Astrocyte (in vitro differentiated cells and primary cell): ENCODE measurements around the gene POLN. TPM values are rescaled to one million over a fixed set of nuclear protein-coding genes. Genes with fewer than 3 reads are reported as not detected.

Experiments
- DNase-seq: peaks from one replicate; pipeline ENCODE4 v3.0.0-alpha.2; 2010; ENCODE audit warnings: low read depth
- FAIRE-seq: peaks from 2 replicates; lab custom pipeline; 2011; peaks lifted over from hg19 to GRCh38; lab: Jason Lieb, UNC
- H2AFZ ChIP-seq: 2 replicates; pipeline ENCODE4 v1.6.0; 2012; ENCODE audit warnings: low read depth, low read length, inconsistent platforms
- H3K27ac ChIP-seq: 2 replicates; pipeline ENCODE4 v1.5.1; 2011; ENCODE audit warnings: low read depth, low read length, inconsistent platforms
- H3K27me3 ChIP-seq: 2 replicates; pipeline ENCODE4 v1.6.0; 2011; ENCODE audit warnings: low read length, inconsistent platforms; ENCODE audit not compliant: insufficient read depth
- H3K36me3 ChIP-seq: 2 replicates; pipeline ENCODE4 v1.5.1; 2011; ENCODE audit warnings: low read length, inconsistent platforms; ENCODE audit not compliant: insufficient read depth
- H3K4me1 ChIP-seq: 2 replicates; pipeline ENCODE4 v1.5.1; 2011; ENCODE audit warnings: low read length, inconsistent platforms; ENCODE audit not compliant: insufficient read depth
- H3K4me2 ChIP-seq: 2 replicates; pipeline ENCODE4 v1.6.0; 2012; ENCODE audit warnings: low read length, inconsistent platforms
- H3K4me3 ChIP-seq: 2 replicates; pipeline ENCODE4 v1.5.1; 2011; ENCODE audit warnings: low read depth, mild to moderate bottlenecking, low read length, inconsistent platforms; ENCODE audit not compliant: insufficient read depth
- H3K79me2 ChIP-seq: 2 replicates; pipeline ENCODE4 v1.6.0; 2012; ENCODE audit warnings: mild to moderate bottlenecking, low read length, inconsistent platforms; ENCODE audit not compliant: insufficient read depth
- H3K9ac ChIP-seq: 2 replicates; pipeline ENCODE4 v1.6.0; 2012; ENCODE audit warnings: mild to moderate bottlenecking, low read length, inconsistent platforms
- H3K9me3 ChIP-seq: 2 replicates; pipeline ENCODE4 v1.5.1; 2012; ENCODE audit warnings: low read depth, mild to moderate bottlenecking, low read length, inconsistent platforms; ENCODE audit not compliant: insufficient read depth
- H4K20me1 ChIP-seq: 2 replicates; pipeline ENCODE4 v1.6.0; 2012; ENCODE audit warnings: low read length, inconsistent platforms; ENCODE audit not compliant: insufficient read depth
- H3K27ac Mint-ChIP-seq: one replicate; pipeline ENCODE4 v1.8.0; 2021; ENCODE audit warnings: mild to moderate bottlenecking, mixed read lengths; ENCODE audit not compliant: unreplicated experiment
- H3K27me3 Mint-ChIP-seq: one replicate; pipeline ENCODE4 v1.8.0; 2021; ENCODE audit warnings: low read depth, mixed read lengths; ENCODE audit not compliant: unreplicated experiment
- H3K36me3 Mint-ChIP-seq: one replicate; pipeline ENCODE4 v1.8.0; 2021; ENCODE audit warnings: low read depth, mixed read lengths; ENCODE audit not compliant: unreplicated experiment
- H3K4me1 Mint-ChIP-seq: one replicate; pipeline ENCODE4 v1.8.0; 2021; ENCODE audit warnings: low read depth, mixed read lengths; ENCODE audit not compliant: unreplicated experiment
- H3K4me3 Mint-ChIP-seq: one replicate; pipeline ENCODE4 v1.8.0; 2021; ENCODE audit warnings: mild to moderate bottlenecking, moderate library complexity, mixed read lengths; ENCODE audit not compliant: unreplicated experiment
- H3K9me3 Mint-ChIP-seq: one replicate; pipeline ENCODE4 v1.8.0; 2021; ENCODE audit warnings: mild to moderate bottlenecking, mixed read lengths; ENCODE audit not compliant: unreplicated experiment
- CTCF ChIP-seq: IDR thresholded peaks from 2 replicates; pipeline ENCODE4 v1.5.1; 2011; ENCODE audit warnings: low read depth, mild to moderate bottlenecking, inconsistent platforms, low read length, moderate library complexity; ENCODE audit not compliant: insufficient read depth
- EZH2 ChIP-seq: IDR thresholded peaks from 2 replicates; pipeline ENCODE4 v1.6.1; 2012; ENCODE audit warnings: mild to moderate bottlenecking, low read length, inconsistent platforms; ENCODE audit not compliant: insufficient read depth
- total RNA-seq: library from RNA; stranded (reverse); gene quantifications from 2 replicates; pipeline ENCODE4 v1.2.1, GENCODE V29; 2021

Gene POLN
- total RNA-seq, 1 donor from 2014 or later, result 3.1 TPM

GRCh38 chr4:2049811-2050210 is 192.1 kb downstream of the POLN start:
- FAIRE-seq, result no peak
- peaks cover 38% of the 10 kb centered on the region for H3K27me3 Mint-ChIP-seq
- no peaks in the 10 kb centered on the region for H3K79me2 ChIP-seq

GRCh38 chr4:2049381-2049780 is 192.5 kb downstream of the POLN start:
- Mint-ChIP-seq H3K4me1 (no peaks in the 10 kb centered on the region), H3K4me3 (no peak overlapping the region), H3K9me3 (no peaks in the 10 kb centered on the region), H3K27ac (no peak overlapping the region), H3K36me3 (peaks cover 2% of the 10 kb centered on the region), H3K27me3 (peaks cover 38% of the 10 kb centered on the region)
- no peak for FAIRE-seq
- no peaks in the 10 kb centered on the region for H3K9me3 ChIP-seq
- no peak overlapping the region for H3K27ac ChIP-seq
- no peak overlapping the region for H3K4me3 ChIP-seq
- TF ChIP-seq EZH2, result no peak
- H3K79me2 ChIP-seq, result no peaks in the 10 kb centered on the region
- H3K4me2 ChIP-seq, result no peak overlapping the region
- H4K20me1 ChIP-seq, result no peaks in the 10 kb centered on the region
- no peaks in the 10 kb centered on the region for H3K36me3 ChIP-seq
- H2AFZ ChIP-seq, result no peak overlapping the region
- no peaks in the 10 kb centered on the region for H3K4me1 ChIP-seq
- no peak overlapping the region for H3K9ac ChIP-seq
- H3K27me3 ChIP-seq, result peaks cover 18% of the 10 kb centered on the region
- no peak for DNase-seq

More at GRCh38 chr4:2049811-2050210, 192.1 kb downstream of the POLN start:
- Mint-ChIP-seq H3K36me3 (no peaks in the 10 kb centered on the region), H3K27ac (no peak overlapping the region), H3K9me3 (no peaks in the 10 kb centered on the region), H3K4me3 (no peak overlapping the region), H3K4me1 (no peaks in the 10 kb centered on the region)
- H3K27ac ChIP-seq, result no peak overlapping the region
- no peak overlapping the region for H3K9ac ChIP-seq
- peaks cover 18% of the 10 kb centered on the region for H3K27me3 ChIP-seq
- H4K20me1 ChIP-seq, result no peaks in the 10 kb centered on the region
- TF ChIP-seq EZH2 (no peak), CTCF (no peak)
- H3K36me3 ChIP-seq, result no peaks in the 10 kb centered on the region
- no peaks in the 10 kb centered on the region for H3K9me3 ChIP-seq
- no peak overlapping the region for H3K4me3 ChIP-seq
- H3K4me1 ChIP-seq, result no peaks in the 10 kb centered on the region
- H3K4me2 ChIP-seq, result no peak overlapping the region
- no peak for DNase-seq
- no peak overlapping the region for H2AFZ ChIP-seq

- no peak for TF ChIP-seq EZH2
- no peak for TF ChIP-seq CTCF
- Histone ChIP-seq H3K4me1 (no peaks in the 10 kb centered on the region), H3K4me3 (no peak overlapping the region), H3K79me2 (no peaks in the 10 kb centered on the region), H3K9me3 (no peaks in the 10 kb centered on the region), H3K36me3 (no peaks in the 10 kb centered on the region), H3K27me3 (peaks cover 13% of the 10 kb centered on the region), H3K27ac (no peak overlapping the region), H2AFZ (no peak overlapping the region), H3K4me2 (no peak overlapping the region), H4K20me1 (no peaks in the 10 kb centered on the region), H3K9ac (no peak overlapping the region)
- Mint-ChIP-seq H3K27ac (no peak overlapping the region), H3K27me3 (peaks cover 34% of the 10 kb centered on the region), H3K36me3 (peaks cover 3% of the 10 kb centered on the region), H3K4me3 (no peak overlapping the region), H3K4me1 (no peaks in the 10 kb centered on the region), H3K9me3 (no peaks in the 10 kb centered on the region)
- DNase-seq (no peak), FAIRE-seq (no peak)
Observed at GRCh38 chr4:2048831-2049230, 193.1 kb downstream of the POLN start.
